PC-9 (cell line): ENCODE measurements around the gene LIPH. TPM values are rescaled to one million over a fixed set of nuclear protein-coding genes. Genes with fewer than 3 reads are reported as not detected.

Experiments
- BruUV-seq: library from RNA; stranded (reverse); fragments of 400-500 nt; replicated peaks from 2 replicates; lab custom pipeline; 2021; lab: Mats Ljungman, UMichigan
- CTCF ChIA-PET: fragments of 300-600 bp; sonication (Branson Sonifier 250); formaldehyde crosslinking; loops from one replicate; lab custom pipeline; 2022; ENCODE audit warnings: antibody characterized with exemption; lab: Charles Lee
- POLR2A ChIA-PET: fragments of 300-600 bp; sonication (Branson Sonifier 250); formaldehyde crosslinking; loops from one replicate; lab custom pipeline; 2022; ENCODE audit warnings: antibody characterized with exemption; ENCODE audit not compliant: unreplicated experiment; lab: Charles Lee
- DNase-seq, 2 experiments: peaks; one replicate each; pipeline versions ENCODE4 v3.0.0 to v3.0.0-alpha.2; 2015 to 2022; ENCODE audit warnings: mixed read lengths in 1 of 2
- H2AFZ ChIP-seq: fragments of 200-600 bp; sonication (generic); 2 replicates; pipeline ENCODE4 v1.8.1; 2017; ENCODE audit warnings: antibody characterized with exemption
- H3F3A ChIP-seq: fragments of 200-600 bp; sonication (generic); 2 replicates; pipeline ENCODE4 v1.8.1; 2017; ENCODE audit warnings: antibody characterized with exemption, mild to moderate bottlenecking, low read depth; ENCODE audit not compliant: insufficient read depth
- H3K27ac ChIP-seq: fragments of 200-600 bp; sonication (generic); 2 replicates; pipeline ENCODE4 v1.6.1; 2016; ENCODE audit warnings: mixed run types
- H3K27me3 ChIP-seq: fragments of 200-600 bp; sonication (generic); 2 replicates; pipeline ENCODE4 v1.6.1; 2016; ENCODE audit warnings: low read depth, mixed run types; ENCODE audit not compliant: insufficient read depth
- H3K36me3 ChIP-seq: fragments of 200-600 bp; sonication (generic); 2 replicates; pipeline ENCODE4 v1.6.1; 2016; ENCODE audit warnings: low read depth, mixed run types
- H3K4me1 ChIP-seq: fragments of 200-600 bp; sonication (generic); replicated peaks from 2 replicates; pipeline ENCODE4 v1.6.1; 2016; ENCODE audit warnings: mixed run types; ENCODE audit not compliant: insufficient read depth
- H3K4me2 ChIP-seq: fragments of 200-600 bp; sonication (generic); 2 replicates; pipeline ENCODE4 v1.6.1; 2017; ENCODE audit warnings: mixed run types
- H3K4me3 ChIP-seq: fragments of 200-600 bp; sonication (generic); 2 replicates; pipeline ENCODE4 v1.6.1; 2016; ENCODE audit warnings: mixed run types
- H3K79me2 ChIP-seq: fragments of 200-600 bp; sonication (generic); 2 replicates; pipeline ENCODE4 v1.6.1; 2017; ENCODE audit warnings: low read depth, mixed run types
- H3K9me2 ChIP-seq: fragments of 200-600 bp; sonication (generic); 2 replicates; pipeline ENCODE4 v1.8.1; 2017; ENCODE audit warnings: mild to moderate bottlenecking; ENCODE audit not compliant: insufficient read depth
- H3K9me3 ChIP-seq: fragments of 200-600 bp; sonication (generic); 2 replicates; pipeline ENCODE4 v1.8.1; 2016; ENCODE audit warnings: low read depth; ENCODE audit not compliant: insufficient read depth
- H4K20me1 ChIP-seq: fragments of 200-600 bp; sonication (generic); 2 replicates; pipeline ENCODE4 v1.8.1; 2017; ENCODE audit not compliant: insufficient read depth
- EZH2 ChIP-seq: fragments of 200-600 bp; sonication (generic); IDR thresholded peaks from 2 replicates; pipeline ENCODE4 v1.8.0; 2017; ENCODE audit warnings: antibody characterized with exemption, low read depth
- intact Hi-C: fragments of 100-400 bp; cut with micrococcal nuclease; formaldehyde crosslinking; loops from one replicate; pipeline ENCODE4 v1.10.0; 2022; ENCODE audit not compliant: unreplicated experiment
- total RNA-seq: library from RNA; stranded (reverse); gene quantifications from 2 replicates; pipeline ENCODE4 v1.2.3, GENCODE V29; 2021
- TF ChIP-seq, protein P1 (sequence below): fragments of 200-600 bp; sonication (generic); conservative IDR thresholded peaks from 2 replicates; pipeline ENCODE4 v1.6.1; 2017; ENCODE audit warnings: mixed run types, antibody characterized with exemption, mild to moderate bottlenecking, moderate library complexity

LIPH gene
- total RNA-seq, 1 experiment from 2014 or later: 44.7 TPM

DNA sequence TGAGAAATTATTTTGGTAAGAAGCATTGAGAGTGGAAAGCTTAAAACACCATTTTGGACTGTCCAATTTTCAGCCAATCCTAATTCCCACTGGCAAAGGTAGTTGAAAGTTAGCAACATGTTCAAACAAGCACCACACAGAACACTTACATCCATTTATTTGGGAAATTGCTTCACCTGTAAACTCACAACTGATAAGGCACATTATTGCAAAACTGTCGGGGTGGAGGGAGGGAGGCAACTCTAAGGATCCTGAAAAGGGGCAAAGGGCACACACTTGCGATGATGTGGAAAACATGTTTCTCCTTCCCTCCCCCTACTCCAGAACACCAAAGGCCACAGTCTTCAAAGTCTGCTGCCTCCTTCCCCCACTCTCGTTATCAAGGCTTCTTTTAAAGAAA, 62.9 kb downstream of the LIPH start:
- ChIA-PET CTCF (no interaction called here), POLR2A (interaction anchor here (0.5 kb wide), 1 partner anchor 442 kb away, joined by 21 read pairs; no protein-coding TSS in a partner anchor)
- Histone ChIP-seq H3K27ac (no peak overlapping the region), H3K9me2 (no peaks in the 10 kb centered on the region), H4K20me1 (no peaks in the 10 kb centered on the region), H3F3A (peaks cover 14% of the 10 kb centered on the region; the same call in 1 of the 2 replicates), H3K4me2 (no peak overlapping the region), H2AFZ (no peak overlapping the region), H3K9me3 (no peaks in the 10 kb centered on the region), H3K4me3 (no peak overlapping the region), H3K79me2 (no peaks in the 10 kb centered on the region), H3K36me3 (peaks cover 35% of the 10 kb centered on the region; the same call in 1 of the 2 replicates), H3K4me1 (no peaks in the 10 kb centered on the region), H3K27me3 (no peaks in the 10 kb centered on the region)
- BruUV-seq: no TSS peak
- DNase-seq: no peak
- intact Hi-C loops: no loop called here
- no peak for TF ChIP-seq EZH2
- TF ChIP-seq, protein P1, sequence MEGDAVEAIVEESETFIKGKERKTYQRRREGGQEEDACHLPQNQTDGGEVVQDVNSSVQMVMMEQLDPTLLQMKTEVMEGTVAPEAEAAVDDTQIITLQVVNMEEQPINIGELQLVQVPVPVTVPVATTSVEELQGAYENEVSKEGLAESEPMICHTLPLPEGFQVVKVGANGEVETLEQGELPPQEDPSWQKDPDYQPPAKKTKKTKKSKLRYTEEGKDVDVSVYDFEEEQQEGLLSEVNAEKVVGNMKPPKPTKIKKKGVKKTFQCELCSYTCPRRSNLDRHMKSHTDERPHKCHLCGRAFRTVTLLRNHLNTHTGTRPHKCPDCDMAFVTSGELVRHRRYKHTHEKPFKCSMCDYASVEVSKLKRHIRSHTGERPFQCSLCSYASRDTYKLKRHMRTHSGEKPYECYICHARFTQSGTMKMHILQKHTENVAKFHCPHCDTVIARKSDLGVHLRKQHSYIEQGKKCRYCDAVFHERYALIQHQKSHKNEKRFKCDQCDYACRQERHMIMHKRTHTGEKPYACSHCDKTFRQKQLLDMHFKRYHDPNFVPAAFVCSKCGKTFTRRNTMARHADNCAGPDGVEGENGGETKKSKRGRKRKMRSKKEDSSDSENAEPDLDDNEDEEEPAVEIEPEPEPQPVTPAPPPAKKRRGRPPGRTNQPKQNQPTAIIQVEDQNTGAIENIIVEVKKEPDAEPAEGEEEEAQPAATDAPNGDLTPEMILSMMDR: no peak

DNA sequence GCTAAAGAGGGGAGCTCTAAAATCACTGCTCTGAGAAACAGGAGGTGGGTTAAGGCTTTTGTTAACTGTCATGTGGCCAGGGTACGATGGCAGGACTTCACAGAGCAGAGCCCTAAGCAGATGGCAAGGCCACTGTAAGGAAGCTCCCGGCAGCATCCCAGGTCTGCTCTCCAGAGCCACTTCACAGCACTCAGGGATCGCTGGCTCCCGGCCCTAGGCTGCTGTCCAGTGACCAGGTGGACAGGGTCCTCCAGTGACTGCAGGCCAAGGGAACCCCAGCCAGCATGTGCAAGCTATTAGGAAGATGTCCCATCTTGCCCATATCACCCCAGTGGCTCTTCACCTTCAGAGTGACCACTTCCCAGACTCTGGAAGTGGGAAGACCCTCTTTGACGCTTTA, 63.9 kb downstream of the LIPH start:
- Histone ChIP-seq H3K27ac (no peak overlapping the region), H3F3A (peaks cover 14% of the 10 kb centered on the region; the same call in 1 of the 2 replicates), H3K9me3 (no peaks in the 10 kb centered on the region), H4K20me1 (no peaks in the 10 kb centered on the region), H3K9me2 (no peaks in the 10 kb centered on the region), H3K79me2 (no peaks in the 10 kb centered on the region), H3K36me3 (peaks cover 35% of the 10 kb centered on the region; the same call in 1 of the 2 replicates), H3K4me2 (no peak overlapping the region), H3K4me1 (no peaks in the 10 kb centered on the region), H2AFZ (no peak overlapping the region), H3K27me3 (no peaks in the 10 kb centered on the region), H3K4me3 (no peak overlapping the region)
- BruUV-seq: no TSS peak
- intact Hi-C loops: no loop called here
- DNase-seq: no peak
- TF ChIP-seq, protein P1: no peak
- TF ChIP-seq EZH2: no peak
- ChIA-PET CTCF (interaction anchor here (0.6 kb wide), 1 partner anchor 72 kb away, joined by 3 read pairs; no protein-coding TSS in a partner anchor), POLR2A (interaction anchor here (0.6 kb wide), 1 partner anchor 939 kb away, joined by 3 read pairs; no protein-coding TSS in a partner anchor)

DNA sequence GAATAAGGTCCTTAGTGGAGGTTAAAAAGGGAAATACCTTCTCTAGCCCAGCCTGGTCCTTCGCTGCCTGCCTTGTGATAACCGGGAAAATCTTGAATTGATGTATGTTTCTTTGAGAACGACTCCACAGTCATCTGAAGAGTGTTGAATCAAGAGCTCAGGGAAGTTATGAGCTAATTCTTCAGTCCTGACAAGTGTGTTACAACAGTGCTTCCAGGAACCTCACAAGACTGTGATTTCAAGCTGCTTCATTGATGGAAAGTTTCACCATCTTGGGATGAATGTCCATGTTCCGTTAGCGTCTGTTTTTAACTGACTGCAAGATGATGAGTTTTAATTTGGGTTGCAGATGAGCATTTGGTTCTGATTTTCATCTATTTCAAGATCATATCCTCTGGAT, 66.0 kb downstream of the LIPH start:
- no peaks in the 10 kb centered on the region for H3K9me3 ChIP-seq
- no peak overlapping the region for H3K4me3 ChIP-seq
- no peaks in the 10 kb centered on the region for H3K79me2 ChIP-seq
- H4K20me1 ChIP-seq: no peaks in the 10 kb centered on the region
- H3K36me3 ChIP-seq: peaks cover 28% of the 10 kb centered on the region; the same call in 1 of the 2 replicates
- H2AFZ ChIP-seq: no peak overlapping the region
- no peak overlapping the region for H3K4me2 ChIP-seq
- no peaks in the 10 kb centered on the region for H3K27me3 ChIP-seq
- POLR2A ChIA-PET: no interaction called here
- H3K9me2 ChIP-seq: no peaks in the 10 kb centered on the region
- intact Hi-C loops: no loop called here
- H3K27ac ChIP-seq: no peak overlapping the region
- peaks cover 12% of the 10 kb centered on the region; the same call in 1 of the 2 replicates for H3F3A ChIP-seq
- no TSS peak for BruUV-seq
- no peak for DNase-seq
- CTCF ChIA-PET: no interaction called here
- H3K4me1 ChIP-seq: no peaks in the 10 kb centered on the region
- no peak for TF ChIP-seq EZH2
- TF ChIP-seq, protein P1: no peak
